ENCODE measurements around the gene MKS1. TPM values are rescaled to one million over a fixed set of nuclear protein-coding genes. Genes with fewer than 3 reads are reported as not detected.

MKS1 gene
- 10 to 100 TPM; 14.1 to 28.7 TPM for total RNA-seq

DNA sequence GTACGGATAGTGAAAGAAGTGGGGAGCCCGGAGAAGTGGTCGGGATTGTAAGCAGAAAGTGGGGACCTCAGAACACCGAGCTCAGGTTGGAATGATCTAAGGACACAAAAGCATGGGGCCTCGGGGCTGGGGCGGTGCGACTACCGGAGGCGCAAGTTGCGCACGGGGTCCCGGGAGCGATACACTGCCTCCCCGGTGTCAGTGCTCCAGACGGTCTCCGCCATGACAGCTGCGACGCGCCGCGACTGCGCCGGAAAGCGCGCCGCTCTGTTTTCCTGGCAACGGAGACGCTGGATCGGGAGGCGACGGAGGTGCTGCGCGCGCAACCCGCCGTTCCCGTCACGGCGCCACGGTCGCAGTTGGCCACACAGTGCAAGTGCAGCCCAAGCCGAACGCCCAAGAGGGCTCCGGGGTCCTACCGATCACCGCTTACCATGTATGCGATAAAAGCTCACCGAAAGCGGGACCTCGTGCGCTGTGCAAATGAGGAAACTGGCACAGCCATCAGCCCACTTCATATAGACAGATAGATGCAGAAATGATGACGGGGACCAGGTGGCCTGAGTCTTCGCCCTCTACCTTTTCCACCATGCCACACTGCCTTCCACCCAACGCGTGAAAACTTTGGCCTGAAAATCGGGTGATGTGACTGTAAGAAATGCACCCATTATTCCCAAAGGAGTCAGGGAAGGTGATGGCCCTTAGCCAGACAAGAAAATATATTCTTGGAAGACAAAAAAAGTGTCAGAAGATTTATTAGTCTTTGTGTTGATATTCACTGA is at the start of gene MKS1:
Gene MKS1 (minus strand): TSS at position 249 of the 782 bp plus-strand sequence. CDS start 25 bp downstream, at position 224.
- intact Hi-C loops (cut with DNase I): no loop called here
- no peaks in the 10 kb centered on the region for H3K9me3 ChIP-seq
- no peaks in the 10 kb centered on the region for H3K27me3 ChIP-seq (replicated peaks; ENCODE audit: insufficient read depth)
- H3K27ac ChIP-seq: peak within 1 kb of the TSS; percentile 64 to 72
- TF ChIP-seq CTCF (IDR thresholded peaks at IDR 0.05) (peak; percentile 30 to 82 (median 60)), POLR2A (IDR thresholded peaks at IDR 0.05) (peak; percentile 70), POLR2AphosphoS5 (IDR thresholded peaks at IDR 0.05) (peak; percentile 94)
- no peaks in the 10 kb centered on the region for H3K36me3 ChIP-seq
- 2% methylated on average over 48 of the region's 56 CpGs for WGBS
- DNase-seq (ENCODE audit: low spot score): peak; percentile 92
- peak within 1 kb of the TSS; percentile 48 to 55 for H3K4me3 ChIP-seq
- H3K4me1 ChIP-seq (replicated peaks): no peaks in the 10 kb centered on the region

- Histone ChIP-seq H3K4me3 (no peak overlapping the region), H3K27ac (no peak overlapping the region), H3K36me3 (no peaks in the 10 kb centered on the region), H3K4me1 (replicated peaks) (no peaks in the 10 kb centered on the region), H3K27me3 (replicated peaks; ENCODE audit: insufficient read depth) (no peaks in the 10 kb centered on the region), H3K9me3 (no peaks in the 10 kb centered on the region)
- TF ChIP-seq POLR2AphosphoS5 (IDR thresholded peaks at IDR 0.05): no peak
- intact Hi-C loops (cut with DNase I): no loop called here
- WGBS: 85% methylated on average over 12 of the region's 12 CpGs
- DNase-seq (ENCODE audit: low spot score): no peak
Measured at GRCh38 chr17:58268326-58268725, 49.3 kb upstream of the MKS1 start.

GRCh38 chr17:58267347-58268324 is 48.6 kb upstream of the MKS1 start:
- no peaks in the 10 kb centered on the region for H3K27me3 ChIP-seq (replicated peaks; ENCODE audit: insufficient read depth)
- WGBS: 90% methylated on average over 19 of the region's 22 CpGs
- DNase-seq (ENCODE audit: low spot score): no peak
- no peaks in the 10 kb centered on the region for H3K36me3 ChIP-seq
- intact Hi-C loops (cut with DNase I): no loop called here
- no peak overlapping the region for H3K27ac ChIP-seq
- H3K4me1 ChIP-seq (replicated peaks): no peaks in the 10 kb centered on the region
- H3K9me3 ChIP-seq: no peaks in the 10 kb centered on the region
- no peak for TF ChIP-seq POLR2AphosphoS5 (IDR thresholded peaks at IDR 0.05)
- no peak for TF ChIP-seq POLR2A (IDR thresholded peaks at IDR 0.05)
- no peak for TF ChIP-seq CTCF (IDR thresholded peaks at IDR 0.05)
- no peak overlapping the region for H3K4me3 ChIP-seq

GRCh38 chr17:58265902-58266875 is 47.1 kb upstream of the MKS1 start:
- H3K27me3 ChIP-seq (replicated peaks; ENCODE audit: insufficient read depth): no peaks in the 10 kb centered on the region

More at GRCh38 chr17:58265902-58266875, 47.1 kb upstream of the MKS1 start:
- Histone ChIP-seq H3K9me3 (no peaks in the 10 kb centered on the region), H3K36me3 (no peaks in the 10 kb centered on the region), H3K4me3 (no peak overlapping the region), H3K27ac (no peak overlapping the region), H3K4me1 (replicated peaks) (no peaks in the 10 kb centered on the region)
- intact Hi-C loops (cut with DNase I): no loop called here
- DNase-seq (ENCODE audit: low spot score): no peak
- TF ChIP-seq POLR2A (IDR thresholded peaks at IDR 0.05) (no peak), POLR2AphosphoS5 (IDR thresholded peaks at IDR 0.05) (no peak), CTCF (IDR thresholded peaks at IDR 0.05) (no peak)
- 96% methylated on average over 7 of the region's 7 CpGs for WGBS

All from prostate gland (tissue), 2 donors.